ENCODE results near the gene NMUR1. TPM values are rescaled to one million over a fixed set of nuclear protein-coding genes. Genes with fewer than 3 reads are reported as not detected.

Gene NMUR1
- total RNA-seq, 1 donor: under 0.01 TPM

GRCh38 chr2:231546014-231546715 lies 15.9 kb upstream of the NMUR1 start:
- H3K27me3 ChIP-seq (ENCODE audit: insufficient read depth, low read length): no peaks in the 10 kb centered on the region
- H2AFZ ChIP-seq (ENCODE audit: low read length): peak overlapping the region; percentile 56
- H3K9me3 ChIP-seq (ENCODE audit: low read depth, low read length): peaks cover 5% of the 10 kb centered on the region
- no peak overlapping the region for H3K4me3 ChIP-seq (ENCODE audit: insufficient read depth, low read length)
- no peak for TF ChIP-seq CTCF (IDR thresholded peaks at IDR 0.05; ENCODE audit: extremely low read depth, low read depth, low read length)
- peak overlapping the region; percentile 68 for H3K27ac ChIP-seq (ENCODE audit: low read depth, low read length)
- H3K36me3 ChIP-seq (ENCODE audit: insufficient read depth, low read length): no peaks in the 10 kb centered on the region
- peak overlapping the region; percentile 23 for H3K4me2 ChIP-seq (ENCODE audit: insufficient read depth, low read length)
- H3K4me1 ChIP-seq (ENCODE audit: insufficient read depth, low read length): peaks cover 8% of the 10 kb centered on the region
- no peaks in the 10 kb centered on the region for H4K20me1 ChIP-seq (ENCODE audit: insufficient read depth, low read length)
- DNase-seq (ENCODE audit: insufficient read length, low spot score, missing footprints): peak; percentile 13
- no peaks in the 10 kb centered on the region for H3K79me2 ChIP-seq (ENCODE audit: insufficient read depth, low read length)

GRCh38 chr2:231545105-231545902 lies 15.1 kb upstream of the NMUR1 start:
- no peak for TF ChIP-seq CTCF (IDR thresholded peaks at IDR 0.05; ENCODE audit: extremely low read depth, low read depth, low read length)
- H4K20me1 ChIP-seq (ENCODE audit: insufficient read depth, low read length): no peaks in the 10 kb centered on the region
- peaks cover 5% of the 10 kb centered on the region for H3K9me3 ChIP-seq (ENCODE audit: low read depth, low read length)
- peak; percentile 72 for DNase-seq (ENCODE audit: insufficient read length, low spot score, missing footprints)
- H3K4me1 ChIP-seq (ENCODE audit: insufficient read depth, low read length): peaks cover 8% of the 10 kb centered on the region
- no peaks in the 10 kb centered on the region for H3K79me2 ChIP-seq (ENCODE audit: insufficient read depth, low read length)
- peak overlapping the region; percentile 23 for H3K4me2 ChIP-seq (ENCODE audit: insufficient read depth, low read length)
- peak overlapping the region; percentile 56 for H2AFZ ChIP-seq (ENCODE audit: low read length)
- no peak overlapping the region for H3K4me3 ChIP-seq (ENCODE audit: insufficient read depth, low read length)
- no peaks in the 10 kb centered on the region for H3K36me3 ChIP-seq (ENCODE audit: insufficient read depth, low read length)
- peak overlapping the region; percentile 68 for H3K27ac ChIP-seq (ENCODE audit: low read depth, low read length)
- H3K27me3 ChIP-seq (ENCODE audit: insufficient read depth, low read length): no peaks in the 10 kb centered on the region

DNA sequence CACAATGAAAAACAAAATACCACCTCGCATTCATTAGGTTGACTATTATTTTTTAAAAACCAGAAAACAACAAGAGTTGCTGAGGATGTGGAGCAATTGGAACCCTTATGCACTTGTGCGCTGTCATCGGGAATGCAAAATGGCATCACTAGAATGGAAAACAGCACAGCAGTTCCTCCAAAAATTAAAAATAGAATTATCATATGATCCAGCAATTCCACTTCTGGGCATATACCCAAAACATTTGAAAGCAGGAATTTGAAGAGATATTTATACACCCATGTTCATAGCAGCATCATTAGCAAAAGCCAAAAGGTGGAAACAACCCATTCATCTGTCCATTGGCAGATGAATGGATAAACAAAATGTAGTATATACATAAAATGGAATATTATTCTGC lies 11.9 kb upstream of the NMUR1 start:
- Histone ChIP-seq H2AFZ (ENCODE audit: low read length) (no peak overlapping the region), H3K79me2 (ENCODE audit: insufficient read depth, low read length) (no peaks in the 10 kb centered on the region), H3K4me3 (ENCODE audit: insufficient read depth, low read length) (no peak overlapping the region), H3K27ac (ENCODE audit: low read depth, low read length) (no peak overlapping the region), H4K20me1 (ENCODE audit: insufficient read depth, low read length) (no peaks in the 10 kb centered on the region), H3K4me1 (ENCODE audit: insufficient read depth, low read length) (peaks cover 8% of the 10 kb centered on the region), H3K27me3 (ENCODE audit: insufficient read depth, low read length) (no peaks in the 10 kb centered on the region), H3K4me2 (ENCODE audit: insufficient read depth, low read length) (no peak overlapping the region), H3K36me3 (ENCODE audit: insufficient read depth, low read length) (no peaks in the 10 kb centered on the region), H3K9me3 (ENCODE audit: low read depth, low read length) (peaks cover 5% of the 10 kb centered on the region)
- TF ChIP-seq CTCF (IDR thresholded peaks at IDR 0.05; ENCODE audit: extremely low read depth, low read depth, low read length): no peak
- peak; percentile 26 for DNase-seq (ENCODE audit: insufficient read length, low spot score, missing footprints)

GRCh38 chr2:231541645-231542044 lies 11.4 kb upstream of the NMUR1 start:
- peaks cover 8% of the 10 kb centered on the region for H3K4me1 ChIP-seq (ENCODE audit: insufficient read depth, low read length)
- no peak overlapping the region for H3K4me2 ChIP-seq (ENCODE audit: insufficient read depth, low read length)
- no peaks in the 10 kb centered on the region for H3K36me3 ChIP-seq (ENCODE audit: insufficient read depth, low read length)
- peak; percentile 18 for TF ChIP-seq CTCF (IDR thresholded peaks at IDR 0.05; ENCODE audit: extremely low read depth, low read depth, low read length)
- peak; percentile 15 for DNase-seq (ENCODE audit: insufficient read length, low spot score, missing footprints)
- no peaks in the 10 kb centered on the region for H3K27me3 ChIP-seq (ENCODE audit: insufficient read depth, low read length)
- H3K9me3 ChIP-seq (ENCODE audit: low read depth, low read length): peaks cover 5% of the 10 kb centered on the region
- H3K4me3 ChIP-seq (ENCODE audit: insufficient read depth, low read length): no peak overlapping the region
- H3K27ac ChIP-seq (ENCODE audit: low read depth, low read length): no peak overlapping the region
- H2AFZ ChIP-seq (ENCODE audit: low read length): no peak overlapping the region
- H4K20me1 ChIP-seq (ENCODE audit: insufficient read depth, low read length): no peaks in the 10 kb centered on the region
- H3K79me2 ChIP-seq (ENCODE audit: insufficient read depth, low read length): no peaks in the 10 kb centered on the region
